HG03378 (cell line): ENCODE results near the gene RIBC2.
"Not testable (repeated sequence)": the region's sequence is repeated elsewhere in the genome, so short reads cannot be mapped to it uniquely, and the experiment has no call there.

ENCODE experiments used
- ATAC-seq: cut with Tn5 transposase; IDR thresholded peaks from one replicate; pipeline ENCODE4 v1.9.1; 2021; ENCODE audit warnings: mild to moderate bottlenecking, moderate library complexity; ENCODE audit not compliant: unreplicated experiment

Gene RIBC2

DNA sequence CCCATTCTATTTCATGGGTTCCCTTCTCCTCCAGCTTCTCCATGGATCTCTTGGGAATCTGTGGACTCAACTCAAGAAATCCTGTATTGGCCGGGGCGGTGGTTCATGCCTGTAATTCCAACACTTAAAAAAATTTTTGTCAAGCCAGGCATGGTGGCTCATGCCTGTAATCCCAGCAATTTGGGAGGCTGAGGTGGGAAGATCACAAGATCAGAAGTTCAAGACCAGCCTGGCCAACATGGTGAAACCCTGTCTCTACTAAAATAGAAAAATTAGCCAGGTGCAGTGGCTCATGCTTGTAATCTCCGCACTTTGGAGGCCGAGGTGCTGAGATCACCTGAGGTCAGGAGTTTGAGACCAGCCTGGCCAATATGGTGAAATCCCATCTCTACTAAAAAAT, 34.1 kb downstream of the RIBC2 start:
- not testable (repeated sequence) for ATAC-seq

DNA sequence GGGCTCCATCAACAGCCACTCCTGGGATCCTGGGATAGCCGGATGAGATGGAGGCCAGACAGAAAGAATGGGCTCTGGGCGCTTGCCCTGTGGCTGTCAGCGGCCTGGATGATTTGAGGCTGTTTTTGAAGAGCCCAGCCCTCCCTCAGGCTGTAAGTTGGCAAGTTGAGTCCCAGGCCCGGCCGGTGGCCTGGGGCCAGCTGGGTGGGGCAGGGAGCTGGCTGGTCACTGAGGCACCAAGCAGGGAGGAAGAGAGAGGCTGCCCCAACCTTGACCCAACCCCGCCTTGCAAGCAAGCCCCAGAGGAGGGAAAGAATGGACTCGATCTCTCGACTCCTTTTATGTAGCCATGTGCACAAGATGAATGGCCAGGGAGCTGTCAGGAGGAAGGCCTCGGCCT, 34.9 kb downstream of the RIBC2 start:
- no peak for ATAC-seq

GRCh38 chr22:45449442-45449841, 35.9 kb downstream of the RIBC2 start:
- ATAC-seq, result not testable (repeated sequence)

GRCh38 chr22:45450101-45450785, 36.8 kb downstream of the RIBC2 start:
- no peak for ATAC-seq

- ATAC-seq, result no peak
Observed at GRCh38 chr22:45450921-45451651, 37.6 kb downstream of the RIBC2 start.

GRCh38 chr22:45451972-45452371, 38.5 kb downstream of the RIBC2 start:
- ATAC-seq, result no peak

- no peak for ATAC-seq
Observed at GRCh38 chr22:45452565-45453379, 39.3 kb downstream of the RIBC2 start.

DNA sequence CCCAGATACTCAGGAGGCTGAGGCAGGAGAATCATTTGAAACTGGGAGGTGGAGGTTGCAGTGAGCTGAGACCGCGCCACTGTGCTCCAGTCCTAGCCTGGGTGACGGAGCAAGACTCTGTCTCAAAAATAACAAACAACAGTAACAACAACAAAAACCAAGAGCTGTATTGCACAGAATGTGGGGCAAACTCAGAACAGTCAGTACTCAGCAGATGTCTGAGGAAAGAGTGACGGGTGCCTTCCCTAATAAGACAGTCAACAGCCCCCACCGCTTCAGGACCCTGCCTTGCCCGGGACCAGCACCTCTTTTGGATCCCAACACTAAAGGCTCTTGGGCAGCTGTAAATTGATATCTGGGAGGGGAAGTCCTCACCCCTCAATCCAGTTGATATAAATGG, 40.3 kb downstream of the RIBC2 start:
- no peak for ATAC-seq

GRCh38 chr22:45454275-45454674, 40.8 kb downstream of the RIBC2 start:
- ATAC-seq, result no peak

DNA sequence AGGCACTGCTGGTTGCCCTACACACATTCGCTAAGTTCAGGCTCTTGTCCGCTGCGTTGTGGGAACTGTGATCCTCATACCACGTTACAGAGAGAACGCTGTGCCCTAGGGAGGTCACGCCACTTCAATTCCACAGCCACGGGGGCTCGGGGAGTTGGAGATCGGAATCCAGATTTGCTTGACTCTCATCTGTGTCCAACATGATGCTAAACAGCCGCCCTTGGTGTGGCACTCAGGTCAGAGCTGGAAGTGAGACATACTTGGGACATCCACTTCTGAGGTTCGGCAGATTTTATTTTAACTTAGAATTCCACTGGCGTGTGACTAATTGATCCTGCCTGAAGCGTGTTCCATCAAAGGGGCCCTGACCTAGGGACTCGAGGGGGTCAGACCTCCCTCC, 41.7 kb downstream of the RIBC2 start:
- no peak for ATAC-seq

DNA sequence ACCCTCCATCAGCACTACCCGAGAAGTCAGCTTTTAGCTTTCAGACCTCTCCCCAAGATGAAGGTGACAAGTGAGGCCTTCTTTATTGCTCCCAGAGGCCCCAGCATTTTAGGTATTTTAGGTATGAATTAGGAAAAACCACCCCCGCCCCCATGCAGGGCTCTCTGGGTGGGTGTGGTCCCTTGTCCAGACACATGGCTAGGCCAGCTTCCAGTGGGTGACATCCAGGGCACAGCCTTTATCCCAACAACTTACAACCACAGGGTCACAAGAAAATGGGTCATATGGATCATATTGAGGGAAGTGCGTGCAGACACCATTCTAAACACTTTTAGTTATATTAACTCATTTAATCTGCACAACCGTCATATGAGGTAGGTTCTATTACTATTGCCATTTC, 42.1 kb downstream of the RIBC2 start:
- no peak for ATAC-seq

DNA sequence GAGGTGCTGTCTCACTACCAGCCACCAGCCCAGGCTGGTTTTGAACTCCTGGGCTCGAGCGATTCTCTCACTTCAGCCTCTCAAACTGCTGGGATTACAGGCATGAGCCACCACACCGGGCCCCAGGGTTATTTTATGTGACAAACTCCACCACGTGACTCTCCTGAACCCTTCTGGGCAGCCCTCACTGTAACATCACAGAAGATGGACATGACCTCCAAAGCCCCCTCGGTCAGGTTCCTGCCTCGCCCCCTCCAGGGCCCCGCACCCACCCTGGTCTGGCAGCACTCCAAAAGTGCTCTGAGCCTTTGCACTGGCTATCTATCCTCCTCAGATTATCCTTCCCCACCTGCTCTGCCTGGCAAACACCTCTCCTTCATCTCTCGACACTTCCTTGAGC, 43.3 kb downstream of the RIBC2 start:
- no peak for ATAC-seq

GRCh38 chr22:45458532-45458931, 45.0 kb downstream of the RIBC2 start:
- ATAC-seq, result no peak

DNA sequence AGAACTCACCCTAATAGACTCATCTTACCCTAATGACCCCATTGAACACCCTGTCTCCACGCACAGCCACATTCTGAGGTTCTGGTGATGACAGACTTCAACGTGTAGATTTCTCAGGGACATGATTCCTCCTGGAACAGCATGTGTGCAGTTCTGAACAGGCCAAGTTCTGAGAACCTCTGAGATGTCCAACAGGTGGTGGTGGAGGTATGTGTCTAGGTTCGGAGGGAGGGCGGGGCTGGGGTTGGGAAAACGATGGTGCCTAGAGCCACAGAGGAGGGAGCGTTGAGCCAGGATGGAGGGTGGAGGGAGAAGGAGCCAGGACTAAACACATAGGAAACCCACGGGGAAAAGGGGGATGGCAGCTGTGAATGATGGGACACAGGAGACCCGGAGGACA, 45.7 kb downstream of the RIBC2 start:
- no peak for ATAC-seq

DNA sequence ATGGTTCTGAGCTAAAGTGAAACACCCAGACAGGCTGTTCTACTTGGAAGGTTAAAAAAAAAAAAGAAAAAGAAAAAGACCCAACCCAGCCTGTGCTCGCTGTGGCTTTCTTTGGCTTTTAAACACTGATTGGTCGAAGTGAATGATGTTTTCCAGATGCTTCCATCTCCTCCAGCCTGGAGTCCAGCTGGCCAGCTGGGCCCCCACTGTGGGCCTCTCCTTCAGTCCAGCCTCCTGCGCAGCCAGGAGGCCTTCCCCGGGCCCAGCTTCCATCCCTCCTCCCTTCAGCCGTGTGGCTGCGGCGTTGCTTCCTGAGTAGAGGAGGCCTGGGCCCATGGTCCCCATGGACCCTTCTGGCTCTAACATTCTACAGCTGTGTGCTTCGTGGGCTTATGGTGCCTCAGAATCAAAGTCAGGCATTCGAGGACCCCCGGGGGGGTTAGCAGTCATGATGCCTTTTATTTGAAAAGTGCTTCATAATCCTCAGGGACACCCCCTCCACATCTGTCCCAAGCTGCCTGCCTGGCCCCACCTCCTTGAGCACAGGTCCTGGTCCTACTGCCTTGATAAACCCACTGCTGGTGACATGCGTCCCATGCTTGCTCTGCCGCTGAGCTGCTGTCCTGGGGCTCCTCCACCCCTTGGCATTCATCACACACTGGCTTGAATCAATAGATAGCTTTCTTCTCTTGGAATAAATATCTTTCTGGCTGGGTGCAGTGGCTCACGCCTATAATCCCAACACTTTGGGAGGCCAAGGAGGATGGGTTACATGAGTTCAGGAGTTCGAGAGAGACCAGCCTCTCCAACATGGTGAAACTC, 47.0 kb downstream of the RIBC2 start:
- ATAC-seq, result no peak

DNA sequence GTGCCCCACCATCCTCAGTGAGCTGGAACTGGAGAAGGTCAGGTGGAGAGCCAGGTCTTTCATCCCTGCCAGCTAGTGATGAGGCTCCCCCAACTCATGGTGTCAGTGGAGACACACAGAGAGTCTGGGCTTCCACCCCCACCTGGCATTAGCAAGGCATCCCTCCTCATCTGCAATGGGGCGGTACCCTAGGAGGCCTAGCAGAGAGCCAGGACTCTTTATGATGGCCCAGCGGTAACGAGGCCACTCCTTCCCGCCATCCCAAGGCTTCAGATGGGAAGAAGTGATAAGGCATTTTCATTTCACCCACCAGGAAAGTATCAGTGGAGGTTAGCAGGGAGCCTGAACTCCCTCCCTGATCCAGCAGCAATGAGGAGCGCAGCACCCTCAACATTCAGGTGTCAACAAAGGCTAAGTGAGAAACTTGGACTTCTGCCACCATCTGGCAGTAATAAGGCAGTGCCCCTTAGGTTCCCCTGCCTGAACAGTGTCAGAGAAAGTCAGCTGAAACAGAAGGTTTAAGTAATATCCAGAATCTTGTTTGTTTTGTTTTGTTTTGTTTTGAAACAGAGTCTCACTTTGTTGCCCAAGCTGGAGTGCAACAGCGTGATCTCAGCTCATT, 48.7 kb downstream of the RIBC2 start:
- no peak for ATAC-seq

DNA sequence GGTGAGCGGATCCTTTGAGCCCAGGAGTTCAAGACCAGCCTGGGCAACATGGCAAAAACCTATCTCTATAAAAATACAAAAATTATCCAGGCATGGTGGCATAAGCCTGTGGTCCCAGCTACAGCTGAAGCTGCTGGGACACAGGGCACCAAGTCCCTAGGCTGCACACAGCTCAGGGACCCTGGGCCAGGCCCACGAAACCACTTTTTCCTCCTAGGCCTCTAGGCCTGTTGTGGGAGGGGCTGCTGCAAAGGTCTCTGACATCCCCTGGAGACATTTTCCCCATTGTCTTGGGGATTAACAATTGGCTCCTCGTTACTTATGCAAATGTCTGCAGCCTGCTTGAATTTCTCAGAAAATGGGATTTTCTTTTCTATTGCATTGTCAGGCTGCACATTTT, 50.2 kb downstream of the RIBC2 start:
- ATAC-seq, result not testable (repeated sequence)

DNA sequence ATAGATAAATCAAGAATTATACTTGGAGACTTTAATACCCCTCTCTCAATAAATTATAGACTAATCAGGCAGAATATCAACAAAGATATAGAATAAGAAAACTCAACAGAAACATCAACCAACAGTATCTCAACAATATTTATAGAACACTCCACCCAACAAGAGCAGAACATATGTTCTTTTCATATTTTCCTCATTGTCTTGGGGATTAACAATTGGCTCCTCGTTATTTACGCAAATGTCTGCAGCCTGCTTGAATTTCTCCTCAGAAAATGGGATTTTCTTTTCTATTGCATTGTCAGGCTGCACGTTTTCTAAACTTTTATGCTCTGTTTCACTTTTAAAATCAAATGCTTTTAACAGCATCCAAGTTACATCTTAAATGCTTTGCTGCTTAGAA, 52.1 kb downstream of the RIBC2 start:
- no peak for ATAC-seq

DNA sequence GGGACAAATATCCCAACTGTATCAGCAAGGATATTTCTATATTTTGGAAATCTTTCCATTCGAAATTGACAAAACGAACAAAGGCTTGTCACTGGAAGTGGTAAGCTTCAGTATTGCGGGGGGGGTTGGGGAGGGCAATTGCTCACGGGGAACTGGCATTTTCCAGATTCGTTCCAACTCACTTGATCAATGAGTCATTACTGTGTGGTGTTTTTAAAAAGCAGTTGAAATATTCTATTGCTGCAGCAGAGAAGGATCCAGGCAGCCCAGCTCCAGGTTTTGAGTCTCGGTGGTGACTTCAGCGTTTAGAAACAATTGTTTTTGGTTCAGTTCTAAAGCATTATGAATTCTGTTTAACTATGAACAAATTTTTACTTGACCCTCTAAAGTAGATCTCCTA, 55.4 kb downstream of the RIBC2 start:
- ATAC-seq, result no peak

DNA sequence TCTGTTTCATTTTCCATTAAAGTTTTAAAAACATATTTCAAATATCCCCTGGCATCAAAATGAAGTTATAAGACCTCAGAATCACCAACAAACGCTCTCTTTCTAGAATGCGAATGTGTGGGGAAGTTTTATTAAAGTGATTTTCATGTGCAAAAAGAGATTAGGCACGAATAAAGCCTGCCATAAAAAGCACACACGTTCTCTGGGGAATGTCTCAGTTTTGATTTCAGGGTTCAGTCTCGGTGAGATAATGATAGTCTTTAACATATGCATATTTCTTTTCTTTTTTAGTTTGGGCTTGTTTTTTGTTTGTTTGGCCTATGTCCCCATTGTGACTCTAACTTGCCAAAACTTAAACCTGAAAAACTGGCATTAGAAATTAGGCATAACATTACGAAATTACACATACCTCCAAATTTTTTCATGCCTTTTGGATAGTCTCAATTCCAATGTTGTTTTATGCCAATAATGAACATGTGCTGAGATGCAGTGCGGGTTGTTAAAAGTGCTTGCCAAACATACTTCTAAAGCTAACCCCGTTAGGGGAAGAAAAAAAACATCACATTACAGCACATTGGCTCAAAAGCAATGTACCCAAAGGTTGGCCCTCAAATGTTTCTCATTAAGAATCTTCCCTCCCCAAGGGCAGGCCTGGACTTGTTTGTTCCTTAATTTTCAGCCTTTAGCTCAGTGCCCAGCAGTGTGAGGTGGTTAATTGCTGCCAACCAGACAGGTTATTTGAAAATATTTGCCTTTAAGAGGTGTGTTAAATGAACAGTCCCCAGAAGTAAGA, 56.0 kb downstream of the RIBC2 start:
- no peak for ATAC-seq
